GM23338 (cell line): ENCODE measurements around the gene SLC2A13.

Experiments
- CTCF ChIP-seq, 2 experiments: fragments of 200-600 bp in 1 of 2; sonication (generic) in 1 of 2; conservative IDR thresholded peaks; 2 replicates each; pipeline versions ENCODE4 v1.5.1 to v1.6.1; 2016 to 2017; ENCODE audit warnings: antibody characterized with exemption in 2 of 2, low read depth in 2 of 2, mild to moderate bottlenecking in 2 of 2, moderate library complexity in 1 of 2
- EZH2 ChIP-seq: fragments of 200-600 bp; sonication (generic); IDR thresholded peaks from one replicate; pipeline ENCODE4 v1.8.0; 2017; ENCODE audit warnings: antibody characterized with exemption, mild to moderate bottlenecking, low read depth; ENCODE audit not compliant: unreplicated experiment
- EZH2phosphoT487 ChIP-seq: fragments of 200-600 bp; sonication (generic); IDR thresholded peaks from one replicate; pipeline ENCODE4 v1.8.1; 2018; ENCODE audit warnings: antibody characterized with exemption; ENCODE audit not compliant: unreplicated experiment

- no peak for TF ChIP-seq EZH2
- no peak for TF ChIP-seq CTCF (conservative IDR thresholded peaks at IDR 0.05; ENCODE audit: low read depth in 2 of 2)
- TF ChIP-seq EZH2phosphoT487 = no peak
Measured at GRCh38 chr12:40099423-40099853, 6.4 kb downstream of the SLC2A13 start.
